Measurements from ENCODE around the gene NPIPA5.
"Not testable (repeated sequence)": the region's sequence is repeated elsewhere in the genome, so short reads cannot be mapped to it uniquely, and the experiment has no call there.

NPIPA5 gene
- 1.3 reads per million for total RNA-seq

GRCh38 chr16:15378194-15378593, at the start of gene NPIPA5:
Gene NPIPA5, minus strand, starts transcription at chr16:15378294. Its CDS starts 0 bp downstream, at chr16:15378294.
- not testable (repeated sequence) for DNase-seq

- DNase-seq = peak; percentile 46
These were observed 49.6 kb upstream of the NPIPA5 start for GRCh38 chr16:15427648-15428239.

- no peak for DNase-seq
These were observed 48.7 kb upstream of the NPIPA5 start for GRCh38 chr16:15426796-15427195.

GRCh38 chr16:15425861-15426260, 47.8 kb upstream of the NPIPA5 start:
- DNase-seq = no peak

- DNase-seq = no peak
These were observed 44.1 kb upstream of the NPIPA5 start for GRCh38 chr16:15422222-15422621.

- not testable (repeated sequence) for DNase-seq
These were observed 43.6 kb upstream of the NPIPA5 start for GRCh38 chr16:15421696-15422095.

GRCh38 chr16:15418206-15418605, 40.1 kb upstream of the NPIPA5 start:
- no peak for DNase-seq

- no peak for DNase-seq
These were observed 39.1 kb upstream of the NPIPA5 start for GRCh38 chr16:15417197-15417596.

GRCh38 chr16:15415511-15415985, 37.5 kb upstream of the NPIPA5 start:
- DNase-seq = no peak

GRCh38 chr16:15409476-15409875, 31.4 kb upstream of the NPIPA5 start:
- not testable (repeated sequence) for DNase-seq

- DNase-seq = not testable (repeated sequence)
These were observed 29.7 kb upstream of the NPIPA5 start for GRCh38 chr16:15407756-15408155.

- no peak for DNase-seq
These were observed 26.7 kb upstream of the NPIPA5 start for GRCh38 chr16:15404792-15405191.

GRCh38 chr16:15404091-15404490, 26.0 kb upstream of the NPIPA5 start:
- not testable (repeated sequence) for DNase-seq

GRCh38 chr16:15403392-15403995, 25.4 kb upstream of the NPIPA5 start:
- DNase-seq = no peak

GRCh38 chr16:15401972-15402371, 23.9 kb upstream of the NPIPA5 start:
- no peak for DNase-seq

GRCh38 chr16:15400314-15400713, 22.2 kb upstream of the NPIPA5 start:
- DNase-seq = not testable (repeated sequence)

GRCh38 chr16:15399317-15399716, 21.2 kb upstream of the NPIPA5 start:
- DNase-seq = no peak

GRCh38 chr16:15398618-15399316, 20.7 kb upstream of the NPIPA5 start:
- DNase-seq = no peak

- no peak for DNase-seq
These were observed 19.0 kb upstream of the NPIPA5 start for GRCh38 chr16:15396948-15397594.

GRCh38 chr16:15396509-15396829, 18.4 kb upstream of the NPIPA5 start:
- not testable (repeated sequence) for DNase-seq

- not testable (repeated sequence) for DNase-seq
These were observed 17.8 kb upstream of the NPIPA5 start, which contains the start of gene MPV17L for GRCh38 chr16:15395631-15396508. Gene MPV17L, plus strand, starts transcription at chr16:15395754. Its CDS starts 144 bp downstream, at chr16:15395898.

GRCh38 chr16:15393025-15393424, 14.9 kb upstream of the NPIPA5 start:
- not testable (repeated sequence) for DNase-seq
